ENCODE data around the gene ARHGAP27. TPM values are rescaled to one million over a fixed set of nuclear protein-coding genes. Genes with fewer than 3 reads are reported as not detected.
"Not testable (repeated sequence)": the region's sequence is repeated elsewhere in the genome, so short reads cannot be mapped to it uniquely, and the experiment has no call there.

ARHGAP27 gene, protein sequence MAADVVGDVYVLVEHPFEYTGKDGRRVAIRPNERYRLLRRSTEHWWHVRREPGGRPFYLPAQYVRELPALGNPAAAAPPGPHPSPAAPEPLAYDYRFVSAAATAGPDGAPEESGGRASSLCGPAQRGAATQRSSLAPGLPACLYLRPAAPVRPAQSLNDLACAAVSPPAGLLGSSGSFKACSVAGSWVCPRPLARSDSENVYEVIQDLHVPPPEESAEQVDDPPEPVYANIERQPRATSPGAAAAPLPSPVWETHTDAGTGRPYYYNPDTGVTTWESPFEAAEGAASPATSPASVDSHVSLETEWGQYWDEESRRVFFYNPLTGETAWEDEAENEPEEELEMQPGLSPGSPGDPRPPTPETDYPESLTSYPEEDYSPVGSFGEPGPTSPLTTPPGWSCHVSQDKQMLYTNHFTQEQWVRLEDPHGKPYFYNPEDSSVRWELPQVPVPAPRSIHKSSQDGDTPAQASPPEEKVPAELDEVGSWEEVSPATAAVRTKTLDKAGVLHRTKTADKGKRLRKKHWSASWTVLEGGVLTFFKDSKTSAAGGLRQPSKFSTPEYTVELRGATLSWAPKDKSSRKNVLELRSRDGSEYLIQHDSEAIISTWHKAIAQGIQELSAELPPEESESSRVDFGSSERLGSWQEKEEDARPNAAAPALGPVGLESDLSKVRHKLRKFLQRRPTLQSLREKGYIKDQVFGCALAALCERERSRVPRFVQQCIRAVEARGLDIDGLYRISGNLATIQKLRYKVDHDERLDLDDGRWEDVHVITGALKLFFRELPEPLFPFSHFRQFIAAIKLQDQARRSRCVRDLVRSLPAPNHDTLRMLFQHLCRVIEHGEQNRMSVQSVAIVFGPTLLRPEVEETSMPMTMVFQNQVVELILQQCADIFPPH
- 27.1 and 38.3 TPM in 2 replicates for total RNA-seq

DNA sequence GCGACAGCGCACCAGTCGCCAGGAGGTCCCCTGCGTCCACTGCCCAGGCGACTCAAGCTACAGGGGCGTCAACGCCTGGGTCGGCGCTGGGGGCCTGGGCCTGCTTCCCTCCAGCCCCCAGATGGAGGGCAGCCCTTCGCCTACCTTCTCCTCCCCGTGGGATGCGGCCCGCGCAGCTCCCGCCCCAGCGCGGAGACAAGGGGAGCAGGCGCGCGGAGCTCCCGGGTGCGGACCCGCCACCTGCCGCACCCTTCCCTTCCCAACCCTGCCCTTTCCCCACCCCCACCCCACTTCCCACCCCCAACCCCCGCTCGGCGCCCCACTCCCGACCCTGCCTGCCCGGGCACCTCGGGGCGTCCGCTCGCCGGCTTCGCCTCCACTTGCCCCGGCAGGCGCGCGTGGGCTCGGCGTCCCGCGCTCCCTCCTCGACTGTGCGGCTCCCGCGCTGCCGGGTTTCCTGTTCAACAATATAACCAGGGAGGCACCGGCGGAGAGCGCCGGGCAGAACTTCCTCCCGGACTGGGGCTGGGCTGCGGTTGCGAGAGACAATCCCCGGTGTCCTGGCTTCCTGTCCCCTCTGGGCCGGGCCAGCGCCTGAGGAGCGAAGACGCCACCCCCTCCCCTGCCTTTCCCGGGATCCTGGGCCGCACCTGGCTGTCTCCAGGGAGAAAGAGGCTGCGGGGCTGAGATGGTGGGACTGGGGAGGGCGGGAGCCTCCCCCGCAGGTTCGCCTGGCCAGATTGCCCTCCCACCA, at the start of gene ARHGAP27:
ARHGAP27 (minus strand) TSS at position 466 of the 754 bp plus-strand sequence. CDS start 2,591 bp downstream, outside the sequence.
- Histone ChIP-seq H3K4me3 (ENCODE audit: low read depth, low read length) (peak within 1 kb of the TSS; percentile 89), H3K36me3 (ENCODE audit: control insufficient read depth, insufficient read depth, low read length) (peaks cover 15% of the 10 kb centered on the region), H3K27me3 (ENCODE audit: control insufficient read depth, insufficient read depth, low read length) (no peaks in the 10 kb centered on the region)
- DNase-seq (ENCODE audit: low read depth) (no peak), FAIRE-seq (no peak)
- TF ChIP-seq, protein P1, sequence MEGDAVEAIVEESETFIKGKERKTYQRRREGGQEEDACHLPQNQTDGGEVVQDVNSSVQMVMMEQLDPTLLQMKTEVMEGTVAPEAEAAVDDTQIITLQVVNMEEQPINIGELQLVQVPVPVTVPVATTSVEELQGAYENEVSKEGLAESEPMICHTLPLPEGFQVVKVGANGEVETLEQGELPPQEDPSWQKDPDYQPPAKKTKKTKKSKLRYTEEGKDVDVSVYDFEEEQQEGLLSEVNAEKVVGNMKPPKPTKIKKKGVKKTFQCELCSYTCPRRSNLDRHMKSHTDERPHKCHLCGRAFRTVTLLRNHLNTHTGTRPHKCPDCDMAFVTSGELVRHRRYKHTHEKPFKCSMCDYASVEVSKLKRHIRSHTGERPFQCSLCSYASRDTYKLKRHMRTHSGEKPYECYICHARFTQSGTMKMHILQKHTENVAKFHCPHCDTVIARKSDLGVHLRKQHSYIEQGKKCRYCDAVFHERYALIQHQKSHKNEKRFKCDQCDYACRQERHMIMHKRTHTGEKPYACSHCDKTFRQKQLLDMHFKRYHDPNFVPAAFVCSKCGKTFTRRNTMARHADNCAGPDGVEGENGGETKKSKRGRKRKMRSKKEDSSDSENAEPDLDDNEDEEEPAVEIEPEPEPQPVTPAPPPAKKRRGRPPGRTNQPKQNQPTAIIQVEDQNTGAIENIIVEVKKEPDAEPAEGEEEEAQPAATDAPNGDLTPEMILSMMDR (IDR thresholded peaks at IDR 0.05; ENCODE audit: insufficient read depth, low read length, severe bottlenecking) = no peak

DNA sequence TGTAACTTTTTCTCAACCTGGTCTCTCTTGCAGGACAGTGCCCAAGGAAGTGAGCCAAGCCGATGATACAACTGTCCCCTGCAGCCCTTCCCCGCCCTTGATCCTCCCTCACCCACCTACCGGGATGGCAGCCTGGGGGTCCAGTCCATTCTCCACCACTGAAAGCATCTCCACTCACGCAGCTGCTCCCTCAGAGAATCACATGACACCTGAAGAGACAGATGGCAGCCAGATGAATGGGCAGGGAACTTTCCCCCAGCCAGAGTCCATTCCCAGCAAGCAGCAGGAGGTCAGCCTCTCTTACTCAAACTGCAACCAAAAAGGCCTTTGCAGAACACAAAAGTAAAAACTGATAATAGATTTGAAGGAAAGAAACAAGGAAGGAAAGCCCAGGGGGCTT, 49.6 kb upstream of the ARHGAP27 start:
- not testable (repeated sequence) for DNase-seq (ENCODE audit: low read depth); FAIRE-seq; H3K4me3 ChIP-seq (ENCODE audit: low read depth, low read length); H3K27me3 ChIP-seq (ENCODE audit: control insufficient read depth, insufficient read depth, low read length); H3K36me3 ChIP-seq (ENCODE audit: control insufficient read depth, insufficient read depth, low read length)

DNA sequence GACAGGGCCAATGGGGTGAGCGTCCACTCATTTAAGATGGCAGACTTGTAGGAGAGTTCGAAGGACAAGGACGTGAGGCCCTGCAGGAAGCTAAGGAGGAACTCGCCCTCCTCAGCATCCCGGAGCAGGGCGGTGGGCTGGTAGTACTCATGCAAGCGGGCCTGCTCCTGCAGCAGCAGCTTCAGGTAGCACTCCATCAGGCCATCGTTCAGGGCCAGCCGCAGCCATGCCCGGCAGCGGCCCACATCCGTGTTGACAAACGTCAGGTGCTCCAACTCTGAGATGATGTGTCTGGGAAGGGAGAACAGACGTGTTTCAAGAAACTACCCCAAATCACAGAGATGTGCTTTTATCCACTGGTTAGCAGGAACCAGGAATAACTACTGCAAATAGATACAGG, 42.8 kb upstream of the ARHGAP27 start:
- FAIRE-seq; H3K27me3 ChIP-seq (ENCODE audit: control insufficient read depth, insufficient read depth, low read length); DNase-seq (ENCODE audit: low read depth); H3K4me3 ChIP-seq (ENCODE audit: low read depth, low read length): not testable (repeated sequence)
- H3K36me3 ChIP-seq (ENCODE audit: control insufficient read depth, insufficient read depth, low read length) = peaks cover 17% of the 10 kb centered on the region

DNA sequence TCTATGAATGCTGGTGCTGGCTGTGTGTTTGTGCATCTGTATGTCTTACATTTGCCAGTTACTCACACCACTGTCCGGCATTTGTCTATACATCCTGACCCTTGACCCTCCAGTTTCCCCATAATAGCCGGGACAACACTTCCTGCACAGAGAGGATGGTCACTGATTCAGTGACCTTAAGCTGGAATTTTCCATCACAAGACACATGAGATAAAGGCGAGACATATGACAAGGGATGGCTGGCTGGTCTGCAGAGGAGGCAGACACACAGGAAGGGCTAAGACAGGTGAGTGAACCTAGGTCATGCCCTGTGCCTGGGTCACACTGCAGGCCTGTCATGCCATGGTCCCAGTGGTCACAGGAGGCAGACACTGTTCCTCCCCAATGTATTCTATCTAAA, 39.6 kb upstream of the ARHGAP27 start:
- FAIRE-seq; H3K27me3 ChIP-seq (ENCODE audit: control insufficient read depth, insufficient read depth, low read length); H3K4me3 ChIP-seq (ENCODE audit: low read depth, low read length); DNase-seq (ENCODE audit: low read depth): not testable (repeated sequence)
- peaks cover 14% of the 10 kb centered on the region for H3K36me3 ChIP-seq (ENCODE audit: control insufficient read depth, insufficient read depth, low read length)

DNA sequence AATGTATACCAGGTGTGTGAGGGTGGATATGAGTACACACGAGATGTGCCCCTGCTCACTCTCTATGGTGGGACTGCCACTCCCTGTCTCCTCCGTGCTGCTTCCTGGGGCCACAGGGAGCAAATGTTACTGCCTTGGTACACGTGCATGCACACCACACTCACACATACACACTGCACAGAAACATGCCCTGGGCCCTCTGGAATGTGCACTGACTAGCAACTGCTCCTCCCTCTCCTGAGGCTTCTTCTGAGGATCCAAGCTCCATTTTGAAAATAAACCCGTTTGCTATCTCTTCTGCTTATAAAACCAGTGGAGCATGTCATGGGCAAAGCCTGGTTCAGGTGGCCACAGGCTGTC, 36.5 kb upstream of the ARHGAP27 start:
- not testable (repeated sequence) for H3K27me3 ChIP-seq (ENCODE audit: control insufficient read depth, insufficient read depth, low read length); H3K36me3 ChIP-seq (ENCODE audit: control insufficient read depth, insufficient read depth, low read length); H3K4me3 ChIP-seq (ENCODE audit: low read depth, low read length)
- FAIRE-seq (peak; percentile 7), DNase-seq (ENCODE audit: low read depth) (peak; percentile 11)

DNA sequence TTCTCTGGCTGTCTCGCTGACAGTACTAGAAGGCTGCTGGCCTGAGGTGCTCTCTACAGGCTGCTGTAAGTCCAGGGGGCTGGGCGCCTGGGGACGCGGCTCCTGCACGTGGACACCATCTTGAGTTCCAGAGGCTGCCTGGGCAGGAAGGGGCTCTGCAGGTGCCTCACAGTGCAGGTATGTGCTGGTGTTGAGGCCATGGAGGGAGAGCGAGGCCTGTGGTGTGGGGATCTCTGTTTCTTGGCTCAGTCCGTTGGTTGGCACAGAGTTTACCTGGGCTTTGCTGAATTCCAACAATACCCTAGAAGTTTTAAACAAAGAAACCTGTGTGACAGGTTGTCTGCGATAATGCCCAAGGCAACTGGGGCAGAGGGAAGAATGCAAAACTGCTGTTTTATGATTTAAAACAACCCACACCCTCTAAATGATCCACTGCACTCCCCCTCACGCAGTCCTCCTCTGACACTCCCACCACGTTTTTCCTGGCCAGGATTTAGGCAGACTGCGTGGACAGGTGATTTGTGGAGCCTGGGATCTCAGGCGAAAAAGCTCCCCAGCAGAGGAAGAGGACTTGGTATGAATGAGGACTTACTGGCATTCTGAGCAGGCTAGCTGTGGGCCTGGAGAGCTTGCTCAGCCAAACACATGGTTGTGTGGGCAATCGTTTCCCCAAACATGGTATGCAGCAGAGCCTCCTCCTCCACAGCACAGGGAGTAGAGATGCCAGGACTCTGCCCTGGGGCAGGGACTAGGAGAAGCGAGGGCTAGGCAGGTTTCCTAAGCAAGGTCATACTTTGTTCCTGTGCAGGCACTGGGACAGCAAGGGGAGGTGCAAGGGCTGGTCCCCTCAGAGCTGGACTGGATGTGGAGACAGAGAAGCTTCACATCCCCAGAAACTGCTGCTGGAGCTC, 35.9 kb upstream of the ARHGAP27 start:
- not testable (repeated sequence) for H3K36me3 ChIP-seq (ENCODE audit: control insufficient read depth, insufficient read depth, low read length); DNase-seq (ENCODE audit: low read depth); H3K4me3 ChIP-seq (ENCODE audit: low read depth, low read length); H3K27me3 ChIP-seq (ENCODE audit: control insufficient read depth, insufficient read depth, low read length); FAIRE-seq

DNA sequence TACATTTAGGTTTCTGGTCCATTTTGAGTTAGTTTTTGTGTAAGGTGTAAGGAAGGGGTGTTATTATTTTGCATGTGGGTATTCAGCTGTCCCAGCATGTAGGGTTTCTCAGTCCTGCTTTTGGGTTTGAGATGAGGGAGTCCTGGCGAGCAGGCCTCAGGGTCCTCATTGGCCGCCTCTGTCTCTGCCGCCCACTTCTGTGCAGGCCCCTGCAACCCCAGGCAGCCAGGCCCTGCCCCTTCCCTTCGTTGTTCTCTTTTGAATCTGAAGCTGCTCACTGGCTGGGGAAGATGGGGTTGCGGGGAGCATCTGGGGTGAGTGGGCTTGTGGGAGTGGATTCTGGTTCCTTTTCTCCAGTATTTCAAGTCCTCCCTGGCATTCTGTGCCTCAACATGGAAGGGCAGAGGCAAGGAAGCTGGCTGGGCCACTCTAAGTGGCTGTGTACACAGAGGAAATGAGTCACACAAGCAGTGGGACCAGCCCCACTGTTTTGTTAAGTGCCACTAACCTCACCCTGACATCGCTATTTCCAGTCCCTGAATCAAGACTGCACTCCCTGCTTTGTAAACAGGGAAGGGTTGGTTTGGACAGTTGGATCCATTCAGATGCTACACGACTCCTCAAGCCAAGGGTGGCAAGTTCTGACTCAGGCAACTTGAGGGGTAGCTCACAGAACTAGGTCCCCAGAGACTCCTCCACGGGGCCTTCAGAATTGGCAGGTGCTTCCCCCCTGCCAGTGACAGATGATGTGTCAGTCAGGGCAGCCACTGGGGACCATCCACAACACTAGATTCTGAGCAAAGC, 29.1 kb upstream of the ARHGAP27 start:
- not testable (repeated sequence) for H3K36me3 ChIP-seq (ENCODE audit: control insufficient read depth, insufficient read depth, low read length); H3K4me3 ChIP-seq (ENCODE audit: low read depth, low read length); H3K27me3 ChIP-seq (ENCODE audit: control insufficient read depth, insufficient read depth, low read length)
- DNase-seq (ENCODE audit: low read depth) = peak; percentile 51
- peak; percentile 85 for FAIRE-seq

DNA sequence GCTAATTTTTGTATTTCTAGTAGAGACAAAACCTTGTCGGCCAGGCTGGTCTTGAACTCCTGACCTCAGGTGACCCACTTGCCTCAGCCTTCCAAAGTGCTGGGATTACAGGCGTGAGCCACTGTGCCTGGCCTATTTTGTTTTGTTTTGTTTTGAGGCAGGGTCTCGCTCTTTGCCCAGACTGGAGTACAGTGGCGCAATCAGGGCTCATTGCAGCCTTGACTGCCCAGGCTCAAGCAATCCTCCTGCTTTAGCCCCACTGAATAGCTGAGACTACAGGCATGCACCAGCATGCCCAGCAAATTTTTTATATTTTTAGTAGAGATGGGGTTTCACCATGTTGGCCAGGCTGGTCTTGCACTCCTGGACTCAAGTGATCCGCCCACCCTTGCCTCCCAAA, 27.8 kb upstream of the ARHGAP27 start:
- peak; percentile 71 for DNase-seq (ENCODE audit: low read depth)
- not testable (repeated sequence) for H3K36me3 ChIP-seq (ENCODE audit: control insufficient read depth, insufficient read depth, low read length); FAIRE-seq; H3K27me3 ChIP-seq (ENCODE audit: control insufficient read depth, insufficient read depth, low read length); H3K4me3 ChIP-seq (ENCODE audit: low read depth, low read length)

DNA sequence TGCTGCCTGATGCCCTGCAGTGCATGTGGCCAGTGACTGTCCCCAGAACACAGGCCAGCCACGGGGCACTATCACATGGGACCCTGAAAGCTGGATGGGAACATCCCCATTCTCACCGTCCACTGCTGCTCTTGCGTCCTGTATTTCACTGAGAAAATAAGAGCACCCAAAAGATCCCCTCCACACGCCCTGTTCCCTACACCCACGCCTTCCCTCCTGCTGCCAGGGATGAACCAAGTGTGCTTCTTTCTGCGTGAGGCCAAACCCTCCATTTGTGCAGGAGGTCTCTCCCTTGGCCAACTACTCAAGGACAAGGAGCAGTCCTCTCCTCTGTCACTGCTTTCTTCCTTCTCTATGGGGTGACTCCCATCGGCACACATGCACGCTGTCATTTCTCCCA, 21.7 kb upstream of the ARHGAP27 start:
- DNase-seq (ENCODE audit: low read depth); FAIRE-seq; H3K27me3 ChIP-seq (ENCODE audit: control insufficient read depth, insufficient read depth, low read length); H3K36me3 ChIP-seq (ENCODE audit: control insufficient read depth, insufficient read depth, low read length); H3K4me3 ChIP-seq (ENCODE audit: low read depth, low read length): not testable (repeated sequence)

DNA sequence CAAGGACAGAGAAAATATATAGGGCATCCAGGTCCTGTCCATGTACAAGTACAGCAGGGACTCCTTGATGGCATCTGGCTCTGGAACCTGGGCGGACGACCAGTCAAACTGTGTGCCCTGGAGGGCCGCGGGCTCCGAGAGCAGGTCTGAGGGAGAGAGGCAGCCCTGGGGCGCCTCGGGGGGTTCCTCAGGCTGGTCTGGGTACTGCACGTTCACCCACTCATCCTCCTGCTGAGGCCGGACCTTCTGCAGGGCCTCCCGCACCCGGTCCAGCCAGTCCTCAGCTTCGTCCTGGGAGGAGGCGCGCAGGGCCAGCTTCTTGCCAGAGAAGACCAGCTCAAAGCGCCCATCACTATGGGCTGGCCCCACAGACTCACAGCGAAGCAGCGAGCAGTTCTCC, 21.1 kb upstream of the ARHGAP27 start:
- not testable (repeated sequence) for H3K27me3 ChIP-seq (ENCODE audit: control insufficient read depth, insufficient read depth, low read length); FAIRE-seq; H3K36me3 ChIP-seq (ENCODE audit: control insufficient read depth, insufficient read depth, low read length); DNase-seq (ENCODE audit: low read depth); H3K4me3 ChIP-seq (ENCODE audit: low read depth, low read length)

DNA sequence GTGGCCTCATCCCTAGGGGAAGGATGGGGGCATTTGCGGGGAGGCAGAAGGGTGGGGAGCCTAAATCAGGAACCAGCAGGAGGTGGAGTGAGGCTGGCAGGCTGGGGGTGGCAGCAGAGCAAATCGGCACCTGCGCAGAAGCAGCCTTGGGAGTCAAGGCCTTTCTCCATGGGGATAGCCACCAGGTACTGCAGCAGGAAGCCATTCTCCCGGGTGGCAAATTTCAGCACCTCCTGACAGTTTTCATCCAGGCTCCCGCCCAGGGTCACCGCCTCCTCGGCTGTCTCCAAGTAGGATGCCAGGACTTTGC, 20.5 kb upstream of the ARHGAP27 start:
- not testable (repeated sequence) for DNase-seq (ENCODE audit: low read depth); FAIRE-seq; H3K4me3 ChIP-seq (ENCODE audit: low read depth, low read length); H3K27me3 ChIP-seq (ENCODE audit: control insufficient read depth, insufficient read depth, low read length); H3K36me3 ChIP-seq (ENCODE audit: control insufficient read depth, insufficient read depth, low read length)

Measured in bronchial epithelial cell (primary cell).